ENCODE results near the gene ELN.

DNA sequence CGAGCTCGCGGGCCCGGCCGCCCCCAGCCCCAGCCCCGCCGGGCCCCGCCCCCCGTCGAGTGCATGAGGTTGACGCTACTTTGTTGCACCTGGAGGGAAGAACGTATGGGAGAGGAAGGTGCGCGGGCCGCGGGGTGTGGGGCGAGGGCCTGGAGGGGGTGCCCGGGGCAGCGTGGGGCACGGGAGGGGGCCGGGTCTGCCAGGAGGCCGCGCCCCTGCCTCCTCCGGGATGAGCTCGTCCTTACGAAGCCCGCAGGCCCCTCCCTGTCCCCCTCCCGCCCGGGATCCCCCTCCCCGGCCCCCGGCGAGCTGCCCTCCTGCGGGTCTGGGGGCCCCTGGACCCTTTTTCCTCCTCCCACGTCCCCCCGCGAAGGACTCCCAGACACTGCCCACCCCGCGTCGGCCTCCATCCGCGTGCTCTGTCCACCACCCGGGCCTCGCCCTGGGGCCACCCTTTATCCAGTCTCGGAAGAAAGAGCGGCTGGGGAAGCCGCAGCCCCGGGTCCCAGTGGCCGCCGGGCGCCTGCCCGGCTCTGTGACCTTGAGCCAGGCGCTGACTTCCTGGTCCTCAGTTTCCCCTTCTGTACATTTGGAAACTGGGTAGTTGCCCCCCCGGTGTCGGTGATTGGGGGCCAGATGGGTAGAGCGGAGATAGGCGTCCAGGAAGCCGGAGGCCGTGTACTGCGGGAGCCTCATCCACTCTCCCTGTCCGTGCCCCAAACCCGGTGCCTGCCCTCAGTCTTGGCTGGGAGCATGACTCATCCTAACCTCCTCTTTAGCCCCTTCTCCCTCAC is 56.2 kb downstream of the ELN start:
- TF ChIP-seq, protein P1, sequence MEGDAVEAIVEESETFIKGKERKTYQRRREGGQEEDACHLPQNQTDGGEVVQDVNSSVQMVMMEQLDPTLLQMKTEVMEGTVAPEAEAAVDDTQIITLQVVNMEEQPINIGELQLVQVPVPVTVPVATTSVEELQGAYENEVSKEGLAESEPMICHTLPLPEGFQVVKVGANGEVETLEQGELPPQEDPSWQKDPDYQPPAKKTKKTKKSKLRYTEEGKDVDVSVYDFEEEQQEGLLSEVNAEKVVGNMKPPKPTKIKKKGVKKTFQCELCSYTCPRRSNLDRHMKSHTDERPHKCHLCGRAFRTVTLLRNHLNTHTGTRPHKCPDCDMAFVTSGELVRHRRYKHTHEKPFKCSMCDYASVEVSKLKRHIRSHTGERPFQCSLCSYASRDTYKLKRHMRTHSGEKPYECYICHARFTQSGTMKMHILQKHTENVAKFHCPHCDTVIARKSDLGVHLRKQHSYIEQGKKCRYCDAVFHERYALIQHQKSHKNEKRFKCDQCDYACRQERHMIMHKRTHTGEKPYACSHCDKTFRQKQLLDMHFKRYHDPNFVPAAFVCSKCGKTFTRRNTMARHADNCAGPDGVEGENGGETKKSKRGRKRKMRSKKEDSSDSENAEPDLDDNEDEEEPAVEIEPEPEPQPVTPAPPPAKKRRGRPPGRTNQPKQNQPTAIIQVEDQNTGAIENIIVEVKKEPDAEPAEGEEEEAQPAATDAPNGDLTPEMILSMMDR (conservative IDR thresholded peaks at IDR 0.05; ENCODE audit: low read depth, low read length): no peak
- TF ChIP-seq BHLHE40 (IDR thresholded peaks at IDR 0.05; ENCODE audit: low read depth, low read length) (no peak), FOS (IDR thresholded peaks at IDR 0.05; ENCODE audit: low read depth, low read length) (peak; percentile 80), RFX5 (IDR thresholded peaks at IDR 0.05; ENCODE audit: low read depth, low read length) (no peak), CEBPB (IDR thresholded peaks at IDR 0.05; ENCODE audit: low read depth, low read length) (no peak), POLR2A (IDR thresholded peaks at IDR 0.05; ENCODE audit: low read depth, low read length) (peak; percentile 81), MXI1 (IDR thresholded peaks at IDR 0.05; ENCODE audit: borderline replicate concordance, low read depth, low read length) (no peak), CHD1 (IDR thresholded peaks at IDR 0.05; ENCODE audit: low read depth, low read length) (no peak), RAD21 (IDR thresholded peaks at IDR 0.05; ENCODE audit: low read length) (no peak)
- TF ChIP-seq, protein P2, sequence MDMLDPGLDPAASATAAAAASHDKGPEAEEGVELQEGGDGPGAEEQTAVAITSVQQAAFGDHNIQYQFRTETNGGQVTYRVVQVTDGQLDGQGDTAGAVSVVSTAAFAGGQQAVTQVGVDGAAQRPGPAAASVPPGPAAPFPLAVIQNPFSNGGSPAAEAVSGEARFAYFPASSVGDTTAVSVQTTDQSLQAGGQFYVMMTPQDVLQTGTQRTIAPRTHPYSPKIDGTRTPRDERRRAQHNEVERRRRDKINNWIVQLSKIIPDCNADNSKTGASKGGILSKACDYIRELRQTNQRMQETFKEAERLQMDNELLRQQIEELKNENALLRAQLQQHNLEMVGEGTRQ (IDR thresholded peaks at IDR 0.05; ENCODE audit: low read depth, low read length): no peak

Measured in IMR-90 (cell line).